ENCODE results near the gene FBXO24. TPM values are rescaled to one million over a fixed set of nuclear protein-coding genes. Genes with fewer than 3 reads are reported as not detected.

FBXO24 gene
- total and polyA plus RNA-seq, 9 donors: 0.80 to 2.2 (median 1.5) TPM

DNA sequence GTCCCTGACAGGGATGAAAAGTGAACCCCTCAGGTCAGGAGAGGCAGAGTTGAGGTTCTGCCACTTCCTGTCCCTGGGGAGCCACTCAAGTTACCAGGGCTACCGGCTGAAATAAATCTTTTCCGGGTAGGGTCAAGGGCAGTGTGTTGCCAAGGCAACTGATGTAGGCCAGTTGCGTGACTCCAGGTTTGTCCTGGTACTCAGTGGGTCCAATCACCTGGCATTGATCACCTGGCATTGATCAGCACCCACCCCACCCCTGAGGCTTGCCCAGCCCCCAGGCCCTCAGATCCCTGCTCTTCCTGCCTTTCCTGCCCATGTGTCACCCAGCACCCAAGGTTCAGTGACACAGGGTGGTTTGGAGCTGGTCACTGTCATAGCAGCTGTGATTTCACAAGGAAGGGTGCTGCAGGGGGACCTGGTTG is 18.4 kb upstream of the FBXO24 start:
- Histone ChIP-seq H3K36me3 (ENCODE audit: control insufficient read depth, insufficient read depth, low read length) (peaks cover 14% of the 10 kb centered on the region), H3K27me3 (ENCODE audit: control insufficient read depth, insufficient read depth, low read length) (peaks cover 39% of the 10 kb centered on the region), H3K4me3 (ENCODE audit: low read length) (no peak overlapping the region), H3K9me3 (replicated peaks; ENCODE audit: control insufficient read depth, low read depth, low read length) (no peaks in the 10 kb centered on the region), H3K27ac (ENCODE audit: low read length) (no peak overlapping the region), H3K4me1 (ENCODE audit: control insufficient read depth, insufficient read depth, low read length) (peaks cover 17% of the 10 kb centered on the region)
- DNase-seq: no peak
- WGBS (ENCODE audit: insufficient coverage): 41% methylated on average over 3 of the region's 3 CpGs

DNA sequence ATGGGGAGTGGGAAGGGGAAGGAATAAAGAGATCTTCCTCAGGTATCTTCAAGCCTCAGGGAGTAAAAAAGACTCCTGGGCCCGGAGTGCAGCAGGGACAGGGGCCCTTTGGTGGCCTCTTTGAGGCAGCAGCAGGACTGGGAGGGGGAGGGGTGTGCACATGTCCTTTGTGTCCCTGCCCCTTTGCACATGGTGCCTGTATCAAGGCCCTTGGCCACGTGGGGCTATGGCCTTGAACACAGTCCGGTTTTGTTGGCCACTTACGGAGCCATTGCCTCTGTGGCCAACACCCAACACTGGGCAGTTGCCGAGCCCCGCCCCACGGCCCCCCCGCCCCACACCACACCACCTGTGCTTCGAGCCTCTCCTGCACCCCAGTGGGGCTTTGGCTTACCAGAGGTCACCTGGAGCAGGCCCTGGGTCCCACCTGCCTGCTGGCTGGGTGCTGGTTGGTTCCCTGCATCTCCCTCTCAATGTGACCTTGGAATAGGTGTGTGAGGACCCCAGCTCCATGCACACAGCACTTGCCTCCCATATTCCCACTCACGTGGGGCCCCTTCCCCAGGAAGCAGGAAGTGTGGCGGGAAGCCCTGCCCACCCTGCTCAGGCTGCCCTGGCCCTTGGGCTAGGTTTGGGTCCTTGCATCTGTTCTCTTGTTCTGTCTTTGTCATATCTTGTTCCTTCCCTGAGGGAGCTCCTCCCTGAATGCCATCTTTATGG is 17.8 kb upstream of the FBXO24 start:
- no peak overlapping the region for H3K27ac ChIP-seq (ENCODE audit: low read length)

GRCh38 chr7:100568896-100569844 is 17.0 kb upstream of the FBXO24 start:
- DNase-seq: peak; percentile 56
- H3K27ac ChIP-seq (ENCODE audit: low read length): no peak overlapping the region
- 16% methylated on average over 26 of the region's 36 CpGs for WGBS (ENCODE audit: insufficient coverage)

More for the DNA sequence above, 17.8 kb upstream of the FBXO24 start:
- no peak for DNase-seq
- 52% methylated on average over 6 of the region's 11 CpGs for WGBS (ENCODE audit: insufficient coverage)
- H3K4me1 ChIP-seq (ENCODE audit: control insufficient read depth, insufficient read depth, low read length): peaks cover 17% of the 10 kb centered on the region
- no peak overlapping the region for H3K4me3 ChIP-seq (ENCODE audit: low read length)
- H3K36me3 ChIP-seq (ENCODE audit: control insufficient read depth, insufficient read depth, low read length): peaks cover 8% of the 10 kb centered on the region
- no peaks in the 10 kb centered on the region for H3K9me3 ChIP-seq (replicated peaks; ENCODE audit: control insufficient read depth, low read depth, low read length)
- H3K27me3 ChIP-seq (ENCODE audit: control insufficient read depth, insufficient read depth, low read length): peaks cover 41% of the 10 kb centered on the region

GRCh38 chr7:100570954-100571828 is 14.9 kb upstream of the FBXO24 start:
- DNase-seq: no peak
- Histone ChIP-seq H3K4me1 (ENCODE audit: control insufficient read depth, insufficient read depth, low read length) (peaks cover 14% of the 10 kb centered on the region), H3K36me3 (ENCODE audit: control insufficient read depth, insufficient read depth, low read length) (peaks cover 24% of the 10 kb centered on the region), H3K27ac (ENCODE audit: low read length) (no peak overlapping the region), H3K9me3 (replicated peaks; ENCODE audit: control insufficient read depth, low read depth, low read length) (no peaks in the 10 kb centered on the region), H3K4me3 (ENCODE audit: low read length) (no peak overlapping the region), H3K27me3 (ENCODE audit: control insufficient read depth, insufficient read depth, low read length) (peaks cover 41% of the 10 kb centered on the region)
- 53% methylated on average over 9 of the region's 26 CpGs for WGBS (ENCODE audit: insufficient coverage)

More at GRCh38 chr7:100568896-100569844, 17.0 kb upstream of the FBXO24 start:
- Histone ChIP-seq H3K36me3 (ENCODE audit: control insufficient read depth, insufficient read depth, low read length) (peaks cover 11% of the 10 kb centered on the region), H3K9me3 (replicated peaks; ENCODE audit: control insufficient read depth, low read depth, low read length) (no peaks in the 10 kb centered on the region), H3K27me3 (ENCODE audit: control insufficient read depth, insufficient read depth, low read length) (peaks cover 41% of the 10 kb centered on the region), H3K4me3 (ENCODE audit: low read length) (no peak overlapping the region), H3K4me1 (ENCODE audit: control insufficient read depth, insufficient read depth, low read length) (peaks cover 14% of the 10 kb centered on the region)

DNA sequence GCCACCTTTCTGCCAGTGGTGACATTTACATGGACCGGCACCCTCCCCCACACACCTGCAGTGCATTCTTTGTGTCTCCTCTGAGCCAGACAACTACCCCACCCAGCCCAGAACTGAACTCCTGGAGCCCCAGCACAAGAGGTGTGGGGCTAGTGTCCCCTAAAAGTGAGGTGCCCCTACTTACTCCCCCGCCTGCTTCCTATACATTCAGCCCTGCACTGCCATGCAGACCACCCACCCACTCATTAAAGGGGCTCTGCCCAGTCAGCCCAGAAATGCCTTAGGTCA is 14.4 kb upstream of the FBXO24 start:
- H3K27me3 ChIP-seq (ENCODE audit: control insufficient read depth, insufficient read depth, low read length): peaks cover 41% of the 10 kb centered on the region
- 100% methylated on average over 2 of the region's 2 CpGs for WGBS (ENCODE audit: insufficient coverage)

GRCh38 chr7:100572281-100572948 is 13.7 kb upstream of the FBXO24 start:
- H3K4me3 ChIP-seq (ENCODE audit: low read length): no peak overlapping the region
- H3K36me3 ChIP-seq (ENCODE audit: control insufficient read depth, insufficient read depth, low read length): peaks cover 36% of the 10 kb centered on the region
- no peak for DNase-seq
- H3K27ac ChIP-seq (ENCODE audit: low read length): no peak overlapping the region
- H3K9me3 ChIP-seq (replicated peaks; ENCODE audit: control insufficient read depth, low read depth, low read length): no peaks in the 10 kb centered on the region
- peaks cover 14% of the 10 kb centered on the region for H3K4me1 ChIP-seq (ENCODE audit: control insufficient read depth, insufficient read depth, low read length)
- H3K27me3 ChIP-seq (ENCODE audit: control insufficient read depth, insufficient read depth, low read length): peaks cover 41% of the 10 kb centered on the region
- 69% methylated on average over 12 of the region's 20 CpGs for WGBS (ENCODE audit: insufficient coverage)

More for the DNA sequence above, 14.4 kb upstream of the FBXO24 start:
- DNase-seq: no peak
- H3K9me3 ChIP-seq (replicated peaks; ENCODE audit: control insufficient read depth, low read depth, low read length): no peaks in the 10 kb centered on the region
- H3K36me3 ChIP-seq (ENCODE audit: control insufficient read depth, insufficient read depth, low read length): peaks cover 29% of the 10 kb centered on the region
- no peak overlapping the region for H3K27ac ChIP-seq (ENCODE audit: low read length)
- peaks cover 14% of the 10 kb centered on the region for H3K4me1 ChIP-seq (ENCODE audit: control insufficient read depth, insufficient read depth, low read length)
- no peak overlapping the region for H3K4me3 ChIP-seq (ENCODE audit: low read length)

DNA sequence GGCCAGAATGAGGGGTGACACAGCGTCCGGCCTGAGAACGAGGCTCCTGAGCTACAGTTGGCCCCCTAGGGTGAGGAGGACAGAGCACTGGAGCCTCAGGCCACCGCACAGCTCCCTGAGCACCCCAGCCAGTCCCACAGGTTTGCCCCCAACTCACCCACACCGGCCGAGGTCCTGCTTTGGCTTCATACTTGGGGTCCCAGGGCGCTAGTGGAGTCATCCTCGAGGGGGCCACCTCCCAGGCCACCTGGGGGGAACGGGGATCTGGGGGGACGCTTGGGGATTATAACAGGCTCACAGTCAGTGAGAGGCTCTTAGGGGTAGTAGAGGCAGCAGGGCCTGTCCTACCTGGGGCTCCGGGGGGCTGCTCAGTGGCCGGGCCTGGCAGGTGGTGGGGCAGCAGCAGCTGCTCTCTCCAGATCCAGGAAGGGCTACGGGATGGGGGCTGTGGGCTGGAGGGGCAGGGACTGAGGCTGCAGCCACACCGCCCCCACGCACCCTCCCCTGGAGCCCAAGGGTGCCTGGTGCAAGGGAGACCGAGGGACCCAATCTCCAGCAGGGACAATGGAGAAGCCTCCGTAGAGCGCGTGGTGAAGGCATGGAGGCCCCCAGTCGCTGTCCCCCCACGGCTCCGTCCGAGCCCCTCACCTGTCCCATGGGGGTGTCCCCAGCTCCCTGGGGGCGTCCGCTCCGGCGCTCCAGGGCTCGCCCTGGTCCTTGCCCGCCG is 13.0 kb upstream of the FBXO24 start:
- Histone ChIP-seq H3K9me3 (replicated peaks; ENCODE audit: control insufficient read depth, low read depth, low read length) (no peaks in the 10 kb centered on the region), H3K36me3 (ENCODE audit: control insufficient read depth, insufficient read depth, low read length) (peaks cover 43% of the 10 kb centered on the region), H3K27ac (ENCODE audit: low read length) (no peak overlapping the region), H3K4me3 (ENCODE audit: low read length) (no peak overlapping the region), H3K27me3 (ENCODE audit: control insufficient read depth, insufficient read depth, low read length) (peaks cover 41% of the 10 kb centered on the region), H3K4me1 (ENCODE audit: control insufficient read depth, insufficient read depth, low read length) (peaks cover 14% of the 10 kb centered on the region)
- DNase-seq: no peak
- WGBS (ENCODE audit: insufficient coverage): 91% methylated on average over 26 of the region's 30 CpGs

DNA sequence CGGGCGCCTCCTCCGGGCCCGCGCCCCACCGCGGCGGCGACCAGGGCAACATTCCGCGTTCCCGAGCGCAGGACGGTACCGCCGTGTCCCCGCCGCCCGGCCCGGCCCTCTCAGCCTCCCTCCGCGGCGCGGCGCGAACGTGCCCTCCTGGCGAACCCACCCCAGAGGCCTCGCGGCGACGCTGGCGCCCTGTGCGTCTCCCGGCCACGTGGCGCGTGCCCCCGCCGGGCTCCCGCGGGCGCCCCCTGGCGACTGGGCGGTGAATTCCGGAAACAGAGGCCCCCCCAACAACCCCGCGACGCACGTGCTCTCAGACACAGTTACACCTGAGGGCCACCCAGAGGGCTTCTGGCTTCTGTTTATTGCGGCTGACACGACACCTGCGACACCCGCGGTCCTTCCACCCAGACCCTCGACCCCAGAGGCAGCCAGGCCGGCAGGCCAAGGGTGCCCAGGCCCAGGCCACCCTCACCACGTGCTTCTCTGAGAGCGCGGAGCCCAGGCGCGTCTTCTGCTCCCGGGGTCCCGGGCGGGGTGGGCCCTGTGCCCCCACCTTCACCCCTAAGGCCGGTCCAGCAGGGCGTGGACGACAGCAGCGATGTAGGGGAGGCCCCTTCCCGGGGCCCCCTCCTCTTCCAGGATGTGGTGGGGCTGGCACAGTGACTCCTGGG is 12.3 kb upstream of the FBXO24 start, which contains the start of gene SAP25:
TSS of gene SAP25 (minus strand) at position 210 of the 671 bp plus-strand sequence. CDS start at position 52, 158 bp downstream.
- peaks cover 14% of the 10 kb centered on the region for H3K4me1 ChIP-seq (ENCODE audit: control insufficient read depth, insufficient read depth, low read length)
- WGBS (ENCODE audit: insufficient coverage): 86% methylated on average over 55 of the region's 70 CpGs
- no peak for DNase-seq
- no peak within 1 kb of the TSS for H3K4me3 ChIP-seq (ENCODE audit: low read length)
- H3K27ac ChIP-seq (ENCODE audit: low read length): no peak within 1 kb of the TSS
- H3K36me3 ChIP-seq (ENCODE audit: control insufficient read depth, insufficient read depth, low read length): peaks cover 49% of the 10 kb centered on the region
- H3K9me3 ChIP-seq (replicated peaks; ENCODE audit: control insufficient read depth, low read depth, low read length): no peaks in the 10 kb centered on the region
- peaks cover 39% of the 10 kb centered on the region for H3K27me3 ChIP-seq (ENCODE audit: control insufficient read depth, insufficient read depth, low read length)

All from muscle of leg (tissue), 11 donors.